GM23248 (cell line): ENCODE measurements around the gene DGKK. TPM values are rescaled to one million over a fixed set of nuclear protein-coding genes. Genes with fewer than 3 reads are reported as not detected.

Experiments
- DNase-seq: peaks from one replicate; pipeline ENCODE4 v3.0.0-alpha.2; 2015
- H2AFZ ChIP-seq: fragments of 200-600 bp; sonication (generic); 2 replicates; pipeline ENCODE4 v1.6.1; 2016; ENCODE audit warnings: antibody characterized with exemption
- H3F3A ChIP-seq: fragments of 200-600 bp; sonication (generic); 2 replicates; pipeline ENCODE4 v1.6.1; 2016; ENCODE audit warnings: mild to moderate bottlenecking, antibody characterized with exemption, mixed run types; ENCODE audit not compliant: insufficient read depth
- H3K27ac ChIP-seq: fragments of 200-600 bp; sonication (generic); 2 replicates; pipeline ENCODE4 v1.5.1; 2016; ENCODE audit warnings: mild to moderate bottlenecking
- H3K27me3 ChIP-seq: fragments of 200-600 bp; sonication (generic); replicated peaks from 2 replicates; pipeline ENCODE4 v1.6.1; 2016; ENCODE audit warnings: mild to moderate bottlenecking; ENCODE audit not compliant: insufficient read depth
- H3K36me3 ChIP-seq: fragments of 200-600 bp; sonication (generic); 2 replicates; pipeline ENCODE4 v1.6.1; 2016; ENCODE audit warnings: low read depth, mild to moderate bottlenecking
- H3K4me1 ChIP-seq: fragments of 200-600 bp; sonication (generic); 2 replicates; pipeline ENCODE4 v1.6.1; 2016; ENCODE audit warnings: mild to moderate bottlenecking; ENCODE audit not compliant: insufficient read depth
- H3K4me2 ChIP-seq: fragments of 200-600 bp; sonication (generic); one replicate; pipeline ENCODE4 v1.6.1; 2016; ENCODE audit warnings: mild to moderate bottlenecking; ENCODE audit not compliant: unreplicated experiment
- H3K4me3 ChIP-seq: fragments of 200-600 bp; sonication (generic); 2 replicates; pipeline ENCODE4 v1.5.1; 2016; ENCODE audit warnings: mild to moderate bottlenecking
- H3K79me2 ChIP-seq: fragments of 200-600 bp; sonication (generic); 2 replicates; pipeline ENCODE4 v1.6.1; 2016; ENCODE audit warnings: mild to moderate bottlenecking; ENCODE audit not compliant: insufficient read depth
- H3K9ac ChIP-seq: fragments of 200-600 bp; sonication (generic); 2 replicates; pipeline ENCODE4 v1.6.1; 2016; ENCODE audit warnings: mild to moderate bottlenecking
- H3K9me2 ChIP-seq: fragments of 200-600 bp; sonication (generic); 2 replicates; pipeline ENCODE4 v1.6.1; 2016; ENCODE audit warnings: mixed run types, mild to moderate bottlenecking, moderate library complexity; ENCODE audit not compliant: insufficient read depth
- H3K9me3 ChIP-seq: fragments of 200-600 bp; sonication (generic); one replicate; pipeline ENCODE4 v1.6.1; 2017; ENCODE audit warnings: low read depth
- H4K20me1 ChIP-seq: fragments of 200-600 bp; sonication (generic); 2 replicates; pipeline ENCODE4 v1.6.0; 2016; ENCODE audit not compliant: insufficient read depth
- EZH2 ChIP-seq: fragments of 200-600 bp; sonication (generic); IDR thresholded peaks from 2 replicates; pipeline ENCODE4 v1.6.1; 2018; ENCODE audit warnings: antibody characterized with exemption, mild to moderate bottlenecking; ENCODE audit not compliant: insufficient read depth, poor library complexity, severe bottlenecking
- EZH2phosphoT487 ChIP-seq: fragments of 200-600 bp; sonication (generic); IDR thresholded peaks from 2 replicates; pipeline ENCODE4 v1.6.1; 2018; ENCODE audit warnings: antibody characterized with exemption, moderate library complexity, mild to moderate bottlenecking, low read depth; ENCODE audit not compliant: insufficient read depth
- whole genome bisulfite sequencing, 2 experiments: methylation state at CpG; one replicate each; pipeline ENCODE4 v1.1.6; 2015 to 2017; ENCODE audit warnings: low lambda C conversion rate in 2 of 2, low coverage in 1 of 2; ENCODE audit errors: missing lambda C conversion rate in 2 of 2; 5-methylcytosine and 5-hydroxymethylcytosine counted together
- in situ Hi-C: fragments of 300-500 bp; cut with MboI; formaldehyde crosslinking; loops from 2 replicates; pipeline ENCODE4 v1.15.0; 2020
- polyA plus RNA-seq: library from polyadenylated mRNA; unstranded; fragments of >200 nt; fragmentation: Nextera tagmentation; extraction: Ambion mirVana; gene quantifications from 2 replicates; pipeline ENCODE4 v1.2.1, GENCODE V29; 2016
- total RNA-seq: library from RNA; depleted of rRNA; stranded (reverse); fragments of >200 nt; shearing (Covaris generic); gene quantifications from 2 replicates; pipeline ENCODE4 v1.2.3, GENCODE V29; 2014

DGKK gene
- total and polyA plus RNA-seq, 2 experiments from 2014 or later, result not detected

GRCh38 chrX:50386520-50386919 is 84.1 kb downstream of the DGKK start:
- Histone ChIP-seq H3K9me3 (no peaks in the 10 kb centered on the region), H3K27me3 (no peaks in the 10 kb centered on the region), H3K4me1 (no peaks in the 10 kb centered on the region), H3K9ac (no peak overlapping the region), H3K4me3 (no peak overlapping the region), H3K4me2 (no peak overlapping the region), H3K27ac (no peak overlapping the region), H2AFZ (no peak overlapping the region), H3K79me2 (no peaks in the 10 kb centered on the region), H3F3A (no peaks in the 10 kb centered on the region), H3K36me3 (no peaks in the 10 kb centered on the region), H4K20me1 (no peaks in the 10 kb centered on the region), H3K9me2 (no peaks in the 10 kb centered on the region)
- in situ Hi-C loops, result no loop called here
- WGBS, 2 experiments, result 7 to 11% methylated on average over 2 of the region's 2 CpGs
- DNase-seq, result no peak
- no peak for TF ChIP-seq EZH2phosphoT487
- TF ChIP-seq EZH2, result no peak

DNA sequence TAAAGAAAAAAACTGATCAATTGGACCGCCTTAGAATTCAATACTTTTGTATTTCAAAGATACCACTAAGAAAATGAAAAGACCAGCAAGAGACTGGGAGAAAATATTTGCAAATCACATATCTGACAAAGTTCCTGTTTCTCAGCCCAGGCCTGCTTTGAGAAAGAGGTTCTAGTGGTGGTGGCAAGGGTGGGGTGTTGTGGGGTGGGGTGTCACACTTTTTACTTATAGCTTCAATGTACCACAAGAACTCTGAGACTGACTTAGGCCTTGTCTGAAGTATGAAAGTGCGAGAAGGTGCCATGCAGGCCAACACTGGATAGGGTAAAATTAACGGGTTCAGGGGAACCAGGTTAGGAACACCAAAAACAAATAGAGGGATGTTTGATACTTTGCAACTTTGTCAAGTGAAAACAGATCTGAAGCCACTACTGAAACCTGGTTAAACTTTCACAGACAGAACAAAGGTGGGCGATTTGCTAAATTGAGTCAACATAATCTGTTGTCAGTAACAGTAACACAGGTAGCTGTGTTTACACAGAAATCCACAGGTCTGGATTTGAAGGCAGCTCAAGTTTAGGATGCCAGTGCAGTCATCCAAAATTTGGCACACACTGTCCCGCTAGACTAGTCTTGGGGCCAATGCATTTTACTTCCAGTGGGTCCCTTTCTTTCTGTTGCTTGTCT is 88.8 kb downstream of the DGKK start:
- Histone ChIP-seq H2AFZ (no peak overlapping the region), H3K36me3 (no peaks in the 10 kb centered on the region), H3K4me2 (no peak overlapping the region), H3K27me3 (no peaks in the 10 kb centered on the region), H4K20me1 (no peaks in the 10 kb centered on the region), H3K9ac (no peak overlapping the region), H3K9me2 (no peaks in the 10 kb centered on the region), H3K9me3 (no peaks in the 10 kb centered on the region), H3K79me2 (no peaks in the 10 kb centered on the region), H3K27ac (no peak overlapping the region), H3K4me3 (no peak overlapping the region), H3K4me1 (no peaks in the 10 kb centered on the region), H3F3A (no peaks in the 10 kb centered on the region)
- no peak for TF ChIP-seq EZH2phosphoT487
- TF ChIP-seq EZH2, result no peak
- in situ Hi-C loops, result no loop called here
- DNase-seq, result no peak
- WGBS, 2 experiments, result 23 to 31% methylated on average over 5 of the region's 5 CpGs

- no peaks in the 10 kb centered on the region for H3K79me2 ChIP-seq
- no peaks in the 10 kb centered on the region for H4K20me1 ChIP-seq
- no peak overlapping the region for H3K4me2 ChIP-seq
- no peaks in the 10 kb centered on the region for H3K9me2 ChIP-seq
- 22 to 26% methylated on average over 9 of the region's 9 CpGs for WGBS, 2 experiments
- H3K27me3 ChIP-seq, result no peaks in the 10 kb centered on the region
- H3K9ac ChIP-seq, result no peak overlapping the region
- no peak overlapping the region for H2AFZ ChIP-seq
- in situ Hi-C loops, result no loop called here
- no peak for TF ChIP-seq EZH2
- TF ChIP-seq EZH2phosphoT487, result no peak
- no peaks in the 10 kb centered on the region for H3K36me3 ChIP-seq
- DNase-seq, result no peak
- no peak overlapping the region for H3K4me3 ChIP-seq
- no peak overlapping the region for H3K27ac ChIP-seq
- H3K9me3 ChIP-seq, result no peaks in the 10 kb centered on the region
- no peaks in the 10 kb centered on the region for H3F3A ChIP-seq
- H3K4me1 ChIP-seq, result no peaks in the 10 kb centered on the region
These were observed 95.0 kb downstream of the DGKK start for GRCh38 chrX:50375481-50376267.

- H3K9me3 ChIP-seq, result no peaks in the 10 kb centered on the region
- DNase-seq, result no peak
- H3K4me1 ChIP-seq, result no peaks in the 10 kb centered on the region
- H4K20me1 ChIP-seq, result no peaks in the 10 kb centered on the region
- H3K9me2 ChIP-seq, result no peaks in the 10 kb centered on the region
- H3K27ac ChIP-seq, result no peak overlapping the region
- H3K4me2 ChIP-seq, result no peak overlapping the region
- in situ Hi-C loops, result no loop called here
- H3K9ac ChIP-seq, result no peak overlapping the region
- H3K79me2 ChIP-seq, result no peaks in the 10 kb centered on the region
- WGBS, 2 experiments, result 21 to 24% methylated on average over 4 of the region's 4 CpGs
- H2AFZ ChIP-seq, result no peak overlapping the region
- H3F3A ChIP-seq, result no peaks in the 10 kb centered on the region
- no peaks in the 10 kb centered on the region for H3K36me3 ChIP-seq
- TF ChIP-seq EZH2phosphoT487, result no peak
- TF ChIP-seq EZH2, result no peak
- H3K4me3 ChIP-seq, result no peak overlapping the region
- no peaks in the 10 kb centered on the region for H3K27me3 ChIP-seq
These were observed 97.7 kb downstream of the DGKK start for GRCh38 chrX:50372966-50373365.
